Measurements from ENCODE around the gene PNN. TPM values are rescaled to one million over a fixed set of nuclear protein-coding genes. Genes with fewer than 3 reads are reported as not detected.

PNN gene
- total RNA-seq, 1 experiment from 2014 or later, result 93.5 TPM

- intact Hi-C loops (cut with micrococcal nuclease; ENCODE audit: unreplicated experiment), result loop anchor here (2.0 kb wide), 1 partner anchor 91 kb away; no protein-coding TSS in a partner anchor
- no peaks in the 10 kb centered on the region for H3K9me3 Mint-ChIP-seq (ENCODE audit: low read depth, unreplicated experiment)
- peak overlapping the region; percentile 95 for H3K4me3 Mint-ChIP-seq (ENCODE audit: low read depth, unreplicated experiment)
- TF ChIP-seq CTCF (IDR thresholded peaks at IDR 0.05; ENCODE audit: unreplicated experiment), result no peak
- H3K27me3 Mint-ChIP-seq (ENCODE audit: unreplicated experiment), result no peaks in the 10 kb centered on the region
- H3K4me1 Mint-ChIP-seq (ENCODE audit: low read depth, unreplicated experiment), result peaks cover 18% of the 10 kb centered on the region
- peak overlapping the region; percentile 98 for H3K27ac Mint-ChIP-seq (ENCODE audit: unreplicated experiment)
- peaks cover 65% of the 10 kb centered on the region for H3K36me3 Mint-ChIP-seq (ENCODE audit: insufficient read depth, unreplicated experiment)
- CTCF ChIA-PET, result no interaction called here
- peak; percentile 44 for DNase-seq
- TSS peak; percentile 64 for BruUV-seq (replicated peaks)
These were observed 600 bp downstream of the PNN start for GRCh38 chr14:39175445-39176262.

GRCh38 chr14:39176263-39177167 is 1.5 kb downstream of the PNN start:
- Mint-ChIP-seq H3K4me3 (ENCODE audit: low read depth, unreplicated experiment) (peak overlapping the region; percentile 95), H3K36me3 (ENCODE audit: insufficient read depth, unreplicated experiment) (peaks cover 64% of the 10 kb centered on the region), H3K27me3 (ENCODE audit: unreplicated experiment) (no peaks in the 10 kb centered on the region), H3K4me1 (ENCODE audit: low read depth, unreplicated experiment) (peaks cover 18% of the 10 kb centered on the region), H3K27ac (ENCODE audit: unreplicated experiment) (peak overlapping the region; percentile 98), H3K9me3 (ENCODE audit: low read depth, unreplicated experiment) (no peaks in the 10 kb centered on the region)
- no peak for TF ChIP-seq CTCF (IDR thresholded peaks at IDR 0.05; ENCODE audit: unreplicated experiment)
- intact Hi-C loops (cut with micrococcal nuclease; ENCODE audit: unreplicated experiment), result no loop called here
- no TSS peak for BruUV-seq (replicated peaks)
- no peak for DNase-seq
- CTCF ChIA-PET, result no interaction called here

GRCh38 chr14:39177168-39177545 is 2.1 kb downstream of the PNN start:
- no peak for DNase-seq
- Mint-ChIP-seq H3K9me3 (ENCODE audit: low read depth, unreplicated experiment) (no peaks in the 10 kb centered on the region), H3K27ac (ENCODE audit: unreplicated experiment) (no peak overlapping the region), H3K4me3 (ENCODE audit: low read depth, unreplicated experiment) (no peak overlapping the region), H3K4me1 (ENCODE audit: low read depth, unreplicated experiment) (peaks cover 18% of the 10 kb centered on the region), H3K27me3 (ENCODE audit: unreplicated experiment) (no peaks in the 10 kb centered on the region), H3K36me3 (ENCODE audit: insufficient read depth, unreplicated experiment) (peaks cover 64% of the 10 kb centered on the region)
- intact Hi-C loops (cut with micrococcal nuclease; ENCODE audit: unreplicated experiment), result no loop called here
- BruUV-seq (replicated peaks), result no TSS peak
- TF ChIP-seq CTCF (IDR thresholded peaks at IDR 0.05; ENCODE audit: unreplicated experiment), result no peak
- CTCF ChIA-PET, result no interaction called here

GRCh38 chr14:39179042-39179441 is 4.0 kb downstream of the PNN start:
- H3K36me3 Mint-ChIP-seq (ENCODE audit: insufficient read depth, unreplicated experiment), result peaks cover 60% of the 10 kb centered on the region
- BruUV-seq (replicated peaks), result no TSS peak
- no peak for TF ChIP-seq CTCF (IDR thresholded peaks at IDR 0.05; ENCODE audit: unreplicated experiment)
- H3K27ac Mint-ChIP-seq (ENCODE audit: unreplicated experiment), result peak overlapping the region; percentile 42
- H3K4me1 Mint-ChIP-seq (ENCODE audit: low read depth, unreplicated experiment), result peaks cover 18% of the 10 kb centered on the region
- no peaks in the 10 kb centered on the region for H3K27me3 Mint-ChIP-seq (ENCODE audit: unreplicated experiment)
- no peaks in the 10 kb centered on the region for H3K9me3 Mint-ChIP-seq (ENCODE audit: low read depth, unreplicated experiment)
- H3K4me3 Mint-ChIP-seq (ENCODE audit: low read depth, unreplicated experiment), result no peak overlapping the region
- intact Hi-C loops (cut with micrococcal nuclease; ENCODE audit: unreplicated experiment), result no loop called here
- CTCF ChIA-PET, result no interaction called here
- DNase-seq, result no peak

Data from Calu3 (cell line).